ENCODE data around the gene PTPN3. TPM values are rescaled to one million over a fixed set of nuclear protein-coding genes. Genes with fewer than 3 reads are reported as not detected.

Gene PTPN3
- total and polyA plus RNA-seq, 9 of the 15 experiments (the other 6 are each of a cell fraction or from before 2014, with no cell fraction given): 0.02 TPM; not detected in 8

- no peak for TF ChIP-seq TSC22D4 (tag; IDR thresholded peaks at IDR 0.05)
Observed at GRCh38 chr9:109476642-109477257, 21.4 kb downstream of the PTPN3 start (continued).

GRCh38 chr9:109475526-109475925, 22.6 kb downstream of the PTPN3 start:
- Histone ChIP-seq H3K4me1 (replicated peaks in 1 of 2; ENCODE audit: control insufficient read depth in 2 of 2, insufficient read depth in 2 of 2, low read length in 2 of 2) (0 out of 5 replicates have a peak, but pooled peaks cover 0 to 4% of the 10 kb centered on the region in 2 experiments), H3K27ac (ENCODE audit: extremely low read depth, low read depth, low read length) (no peak overlapping the region), H3K9me3 (replicated peaks; ENCODE audit: control insufficient read depth, insufficient read depth, low read depth, low read length) (no peaks in the 10 kb centered on the region; the same call in 1 of the 2 replicates), H3K9ac (ENCODE audit: insufficient read depth in 1 of 2, low read depth in 2 of 2, low read length in 2 of 2) (no peak overlapping the region), H3K27me3 (ENCODE audit: control insufficient read depth in 2 of 2, insufficient read depth in 2 of 2, low read length in 2 of 2) (peaks cover 7 to 23% of the 10 kb centered on the region in 2 experiments; a peak in 4 of 5 replicates), H3K79me2 (ENCODE audit: control insufficient read depth, insufficient read depth, low read length) (no peaks in the 10 kb centered on the region), H3K4me3 (no peak overlapping the region), H3K36me3 (ENCODE audit: control insufficient read depth, insufficient read depth, low read length) (no peaks in the 10 kb centered on the region), H4K20me1 (replicated peaks; ENCODE audit: control insufficient read depth, insufficient read depth, low read length) (no peaks in the 10 kb centered on the region), H3K4me2 (ENCODE audit: insufficient read depth, low read length) (no peak overlapping the region), H2AFZ (ENCODE audit: low read depth, low read length) (no peak overlapping the region), H3K9me1 (ENCODE audit: control insufficient read depth, insufficient read depth, low read length) (no peaks in the 10 kb centered on the region)
- ChIA-PET POLR2A (interaction anchor here (0.6 to 0.9 kb wide), 3 partner anchors 8 to 125 kb away, joined by 4 to 5 read pairs (median 4); no protein-coding TSS in a partner anchor), CTCF (ENCODE audit: low intra/inter-chr PET ratio) (no interaction called here)
- intact Hi-C loops (cut with micrococcal nuclease) (no loop called here), in situ Hi-C loops (cut with MboI) (no loop called here)
- TF ChIP-seq TBP (optimal IDR thresholded peaks at IDR 0.05; ENCODE audit: low read depth, low read length) (no peak), USF2 (CRISPR knock-in tag; IDR thresholded peaks at IDR 0.05) (no peak), IRF2 (CRISPR knock-in tag; IDR thresholded peaks at IDR 0.05) (no peak), E2F3 (CRISPR knock-in tag; IDR thresholded peaks at IDR 0.05) (no peak), ZBTB43 (CRISPR knock-in tag; IDR thresholded peaks at IDR 0.05) (no peak), YBX1 (IDR thresholded peaks at IDR 0.05) (no peak), CREB3L1 (IDR thresholded peaks at IDR 0.05; ENCODE audit: borderline replicate concordance, low read depth) (no peak), NFXL1 (CRISPR knock-in tag; IDR thresholded peaks at IDR 0.05) (no peak)
- 4% methylated on average over 7 of the region's 7 CpGs for WGBS (ENCODE audit: insufficient coverage, low coverage, missing lambda C conversion rate)
- DNase-seq (ENCODE audit: extremely low read depth in 1 of 4, low spot score in 3 of 4): no peak
- ATAC-seq: no peak
- no TSS peak for BruUV-seq (replicated peaks)
- FAIRE-seq: no peak
